SIG-M5 treated with dmso at 0.1 percent for 504 hours (cell line): Measurements from ENCODE around the gene ERBB2.
"Not testable (repeated sequence)": the region's sequence is repeated elsewhere in the genome, so short reads cannot be mapped to it uniquely, and the experiment has no call there.

Experiments used
- DNase-seq: peaks from one replicate; lab custom pipeline; 2025; ENCODE audit not compliant: unreplicated experiment; lab: John Stamatoyannopoulos, UW

Gene ERBB2

DNA sequence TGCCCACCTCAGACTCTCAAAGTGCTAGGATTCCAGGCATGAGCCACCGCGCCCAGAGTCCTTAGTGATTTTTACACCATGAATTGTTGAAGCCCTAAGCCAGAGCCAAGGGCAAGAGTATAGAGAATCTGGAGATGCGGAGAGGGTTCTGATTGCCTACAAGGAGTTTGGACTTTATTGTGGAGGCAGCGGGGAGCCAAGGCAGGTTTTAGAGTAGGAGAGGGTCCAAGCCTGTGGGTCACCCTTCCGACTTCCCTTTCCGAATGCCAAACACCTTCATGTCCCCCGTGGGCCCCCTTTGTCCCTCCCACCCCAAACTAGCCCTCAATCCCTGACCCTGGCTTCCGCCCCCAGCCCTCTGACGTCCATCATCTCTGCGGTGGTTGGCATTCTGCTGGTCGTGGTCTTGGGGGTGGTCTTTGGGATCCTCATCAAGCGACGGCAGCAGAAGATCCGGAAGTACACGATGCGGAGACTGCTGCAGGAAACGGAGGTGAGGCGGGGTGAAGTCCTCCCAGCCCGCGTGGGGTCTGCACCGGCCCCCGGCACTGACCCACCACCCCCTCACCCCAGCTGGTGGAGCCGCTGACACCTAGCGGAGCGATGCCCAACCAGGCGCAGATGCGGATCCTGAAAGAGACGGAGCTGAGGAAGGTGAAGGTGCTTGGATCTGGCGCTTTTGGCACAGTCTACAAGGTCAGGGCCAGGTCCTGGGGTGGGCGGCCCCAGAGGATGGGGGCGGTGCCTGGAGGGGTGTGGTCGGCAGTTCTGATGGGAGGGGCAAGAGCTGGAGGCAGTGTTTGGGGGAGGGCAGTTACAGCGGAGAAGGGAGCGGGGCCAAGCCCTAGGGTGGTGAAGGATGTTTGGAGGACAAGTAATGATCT, 23.3 kb downstream of the ERBB2 start:
- no peak for DNase-seq

- no peak for DNase-seq
Observed at GRCh38 chr17:39724731-39725130, 24.9 kb downstream of the ERBB2 start.

DNA sequence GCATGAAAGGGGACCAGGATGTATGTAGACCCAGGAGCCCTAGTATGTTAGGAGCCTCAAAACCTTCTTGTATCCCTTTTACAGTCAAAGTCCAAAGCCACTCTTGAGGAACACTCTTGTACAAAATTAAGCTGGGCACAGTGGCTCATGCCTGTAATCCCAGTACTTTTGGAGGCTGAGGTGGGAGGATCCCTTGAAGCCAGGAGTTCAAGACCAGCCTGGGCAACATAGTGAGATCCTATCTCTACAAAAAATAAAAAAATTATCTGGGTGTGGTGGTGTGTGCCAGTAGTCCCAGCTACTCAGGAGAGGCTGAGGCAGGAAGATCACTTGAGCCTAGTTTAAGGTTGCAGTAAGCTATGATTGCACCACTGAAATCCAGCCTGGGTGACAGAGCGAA, 26.1 kb downstream of the ERBB2 start:
- DNase-seq: not testable (repeated sequence)

GRCh38 chr17:39726617-39727016, 26.8 kb downstream of the ERBB2 start:
- no peak for DNase-seq

DNA sequence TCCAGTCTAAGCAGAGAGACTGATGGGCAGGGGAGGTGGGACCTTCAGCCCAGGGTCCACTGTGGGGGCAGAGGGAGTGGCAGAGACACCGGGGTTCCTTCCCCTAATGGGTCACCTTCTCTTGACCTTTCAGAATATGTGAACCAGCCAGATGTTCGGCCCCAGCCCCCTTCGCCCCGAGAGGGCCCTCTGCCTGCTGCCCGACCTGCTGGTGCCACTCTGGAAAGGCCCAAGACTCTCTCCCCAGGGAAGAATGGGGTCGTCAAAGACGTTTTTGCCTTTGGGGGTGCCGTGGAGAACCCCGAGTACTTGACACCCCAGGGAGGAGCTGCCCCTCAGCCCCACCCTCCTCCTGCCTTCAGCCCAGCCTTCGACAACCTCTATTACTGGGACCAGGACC, 27.7 kb downstream of the ERBB2 start:
- no peak for DNase-seq

GRCh38 chr17:39729280-39729851, 29.5 kb downstream of the ERBB2 start:
- DNase-seq: no peak

- DNase-seq: peak; percentile 54
Observed at GRCh38 chr17:39730095-39730921, 30.4 kb downstream of the ERBB2 start, which contains the start of gene MIEN1. TSS of gene MIEN1 (minus strand) at chr17:39730532. CDS start at chr17:39730495, 37 bp downstream.

DNA sequence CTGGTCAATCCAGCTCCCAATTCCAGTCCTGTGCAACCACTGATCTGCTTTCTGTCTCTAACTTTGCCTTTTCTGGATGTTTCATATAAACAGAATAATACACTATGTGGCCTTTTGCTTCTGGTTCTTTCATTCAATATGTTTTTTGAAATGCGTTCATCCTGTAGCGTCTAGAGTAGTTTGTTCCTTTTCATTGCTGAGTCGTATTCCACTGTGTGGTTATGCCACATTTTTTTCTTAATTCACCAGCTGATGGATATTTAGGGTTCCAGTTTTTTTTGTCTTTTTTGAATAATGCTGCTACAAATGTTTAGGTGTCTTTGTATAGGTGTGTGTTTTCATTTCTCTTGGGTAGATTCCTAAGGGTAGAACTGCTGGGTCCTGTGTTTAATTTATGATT, 32.7 kb downstream of the ERBB2 start:
- DNase-seq: no peak

DNA sequence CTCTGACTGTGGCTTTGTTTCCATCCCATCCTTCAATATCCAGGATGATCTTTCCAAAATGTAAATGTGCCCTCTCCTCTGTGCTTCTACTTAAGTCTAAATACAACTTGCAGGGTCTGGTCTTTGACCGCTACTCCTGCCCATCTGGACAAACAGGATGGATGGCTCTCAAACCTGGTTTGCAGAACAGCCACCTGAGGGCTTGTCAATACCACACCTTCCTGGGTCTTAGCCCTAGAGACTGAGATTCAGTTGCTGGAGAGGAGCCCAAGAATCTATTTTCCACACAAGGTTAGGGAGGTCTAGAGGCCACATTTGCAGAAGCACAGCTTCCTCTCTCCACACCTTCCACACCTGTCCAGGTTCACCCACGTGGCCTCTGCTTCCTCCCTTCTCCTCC, 36.0 kb downstream of the ERBB2 start:
- no peak for DNase-seq

GRCh38 chr17:39736319-39737165, 36.7 kb downstream of the ERBB2 start:
- no peak for DNase-seq

DNA sequence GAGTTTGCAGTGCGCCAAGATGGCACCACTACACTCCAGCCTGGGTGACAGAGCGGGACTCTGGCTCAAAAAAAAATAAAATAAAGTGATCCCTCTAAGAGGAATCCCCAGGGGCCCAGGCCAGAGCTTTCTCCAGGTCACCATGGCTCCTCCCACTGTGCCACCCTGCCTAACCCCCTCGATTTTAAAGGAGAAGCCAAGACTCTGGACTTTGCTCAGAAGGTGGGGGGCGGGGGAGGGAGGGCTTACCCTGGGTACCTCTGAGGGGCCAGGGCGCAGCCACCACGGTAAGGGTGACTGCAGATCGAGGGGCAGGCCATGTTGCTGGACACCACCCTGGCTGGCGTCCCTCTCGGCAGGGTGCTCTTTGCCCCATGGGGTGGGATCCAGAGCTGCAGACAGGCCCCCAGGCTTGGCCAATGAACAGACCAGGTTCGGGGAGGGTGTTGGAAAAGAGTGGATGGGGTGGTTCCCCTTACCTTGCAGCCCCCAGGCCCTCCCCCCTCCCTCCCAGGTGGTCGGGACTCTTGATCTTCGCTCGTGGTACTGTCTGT, 37.4 kb downstream of the ERBB2 start:
- DNase-seq: no peak

- DNase-seq: no peak
Observed at GRCh38 chr17:39737760-39738567, 38.1 kb downstream of the ERBB2 start, which contains the start of gene GRB7. TSS of gene GRB7 (plus strand) at chr17:39737938. CDS start at chr17:39742302, 4,364 bp downstream.

DNA sequence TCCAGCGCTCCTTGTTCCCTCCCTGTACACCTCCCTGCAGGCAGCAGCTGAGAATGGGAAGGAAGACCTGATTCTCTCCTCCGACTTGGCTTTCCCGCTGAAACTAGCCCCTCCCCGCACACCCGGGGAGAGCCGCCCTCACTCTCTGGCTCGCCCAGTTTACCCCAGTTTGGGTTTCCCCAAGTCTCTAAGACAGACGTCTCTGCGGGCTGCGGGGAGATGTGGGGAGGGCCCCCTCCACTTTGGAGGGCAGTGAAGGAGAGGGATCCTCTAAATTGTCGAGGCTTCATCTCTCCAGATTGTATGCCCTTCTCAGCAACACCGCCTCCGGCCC, 38.7 kb downstream of the ERBB2 start:
- DNase-seq: no peak

DNA sequence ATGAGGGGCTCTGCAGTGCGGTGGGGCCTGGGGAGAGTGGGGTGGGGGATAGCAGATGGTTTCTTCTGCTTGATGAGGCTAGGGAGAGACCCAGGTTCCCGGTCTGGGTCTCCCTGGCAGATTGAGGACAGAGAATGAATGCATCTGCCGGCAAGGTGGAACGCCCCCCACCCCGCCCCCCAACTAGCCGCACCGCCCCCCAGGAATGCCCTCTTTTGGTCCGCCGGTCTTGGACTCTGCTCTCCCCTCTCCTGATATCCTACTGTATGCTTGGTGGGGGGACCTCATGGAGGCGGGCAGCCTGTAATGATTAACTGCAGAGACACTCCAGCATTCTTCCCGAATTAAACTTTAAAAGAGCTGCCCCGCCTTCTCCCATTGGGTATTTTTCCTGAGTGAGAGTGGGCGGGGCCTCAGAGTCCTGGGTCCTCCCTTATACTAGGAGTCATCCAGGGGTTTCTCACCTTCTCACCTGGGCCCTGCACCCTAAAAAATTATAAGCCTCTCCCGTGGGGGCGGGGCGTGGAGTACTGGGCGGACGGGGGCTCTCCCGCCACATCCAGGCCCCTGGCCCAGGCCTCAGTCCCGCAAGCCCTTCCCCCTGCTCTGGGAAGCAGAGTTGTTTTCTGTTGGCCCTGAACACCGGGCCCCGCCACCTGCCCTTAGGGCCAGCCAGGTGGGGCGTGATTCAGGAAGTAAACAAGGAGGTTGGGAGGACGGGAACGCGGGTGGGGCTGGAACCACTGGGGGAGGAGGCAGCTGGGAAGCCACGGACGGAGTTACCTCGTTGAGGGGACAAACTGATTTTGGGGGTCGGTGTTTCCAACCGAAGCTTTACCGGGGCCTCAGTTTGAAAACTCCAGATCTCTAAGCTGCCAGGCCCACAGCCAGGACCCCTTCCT, 39.4 kb downstream of the ERBB2 start:
- DNase-seq: no peak

GRCh38 chr17:39739885-39740356, 40.1 kb downstream of the ERBB2 start:
- no peak for DNase-seq

GRCh38 chr17:39740357-39741111, 40.7 kb downstream of the ERBB2 start:
- no peak for DNase-seq

DNA sequence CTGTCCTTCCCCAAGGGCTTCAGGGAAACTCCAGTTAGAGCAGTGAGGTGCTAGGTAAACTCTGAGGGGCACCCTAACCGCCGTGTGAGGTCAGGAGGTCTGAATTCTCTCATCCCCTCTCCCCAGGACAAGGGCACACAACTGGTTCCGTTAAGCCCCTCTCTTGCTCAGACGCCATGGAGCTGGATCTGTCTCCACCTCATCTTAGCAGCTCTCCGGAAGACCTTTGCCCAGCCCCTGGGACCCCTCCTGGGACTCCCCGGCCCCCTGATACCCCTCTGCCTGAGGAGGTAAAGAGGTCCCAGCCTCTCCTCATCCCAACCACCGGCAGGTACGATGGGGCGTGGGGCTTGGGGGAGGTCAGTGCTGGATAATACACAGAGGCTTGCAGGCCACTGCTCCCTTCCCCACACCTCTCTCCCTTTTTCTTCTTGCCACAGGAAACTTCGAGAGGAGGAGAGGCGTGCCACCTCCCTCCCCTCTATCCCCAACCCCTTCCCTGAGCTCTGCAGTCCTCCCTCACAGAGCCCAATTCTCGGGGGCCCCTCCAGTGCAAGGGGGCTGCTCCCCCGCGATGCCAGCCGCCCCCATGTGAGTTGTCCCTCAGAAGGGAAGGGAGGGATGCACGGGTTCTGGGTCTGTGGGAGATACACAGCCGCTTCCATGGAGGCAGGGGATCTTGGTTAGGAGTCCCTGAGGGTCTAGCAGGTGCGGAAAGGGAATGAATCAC, 42.4 kb downstream of the ERBB2 start:
- no peak for DNase-seq
